ENCODE data around the gene SUCO. TPM values are rescaled to one million over a fixed set of nuclear protein-coding genes. Genes with fewer than 3 reads are reported as not detected.
A peak's percentile ranks its signal among the peaks of the same experiment; 100 is the strongest.

Gene SUCO, protein sequence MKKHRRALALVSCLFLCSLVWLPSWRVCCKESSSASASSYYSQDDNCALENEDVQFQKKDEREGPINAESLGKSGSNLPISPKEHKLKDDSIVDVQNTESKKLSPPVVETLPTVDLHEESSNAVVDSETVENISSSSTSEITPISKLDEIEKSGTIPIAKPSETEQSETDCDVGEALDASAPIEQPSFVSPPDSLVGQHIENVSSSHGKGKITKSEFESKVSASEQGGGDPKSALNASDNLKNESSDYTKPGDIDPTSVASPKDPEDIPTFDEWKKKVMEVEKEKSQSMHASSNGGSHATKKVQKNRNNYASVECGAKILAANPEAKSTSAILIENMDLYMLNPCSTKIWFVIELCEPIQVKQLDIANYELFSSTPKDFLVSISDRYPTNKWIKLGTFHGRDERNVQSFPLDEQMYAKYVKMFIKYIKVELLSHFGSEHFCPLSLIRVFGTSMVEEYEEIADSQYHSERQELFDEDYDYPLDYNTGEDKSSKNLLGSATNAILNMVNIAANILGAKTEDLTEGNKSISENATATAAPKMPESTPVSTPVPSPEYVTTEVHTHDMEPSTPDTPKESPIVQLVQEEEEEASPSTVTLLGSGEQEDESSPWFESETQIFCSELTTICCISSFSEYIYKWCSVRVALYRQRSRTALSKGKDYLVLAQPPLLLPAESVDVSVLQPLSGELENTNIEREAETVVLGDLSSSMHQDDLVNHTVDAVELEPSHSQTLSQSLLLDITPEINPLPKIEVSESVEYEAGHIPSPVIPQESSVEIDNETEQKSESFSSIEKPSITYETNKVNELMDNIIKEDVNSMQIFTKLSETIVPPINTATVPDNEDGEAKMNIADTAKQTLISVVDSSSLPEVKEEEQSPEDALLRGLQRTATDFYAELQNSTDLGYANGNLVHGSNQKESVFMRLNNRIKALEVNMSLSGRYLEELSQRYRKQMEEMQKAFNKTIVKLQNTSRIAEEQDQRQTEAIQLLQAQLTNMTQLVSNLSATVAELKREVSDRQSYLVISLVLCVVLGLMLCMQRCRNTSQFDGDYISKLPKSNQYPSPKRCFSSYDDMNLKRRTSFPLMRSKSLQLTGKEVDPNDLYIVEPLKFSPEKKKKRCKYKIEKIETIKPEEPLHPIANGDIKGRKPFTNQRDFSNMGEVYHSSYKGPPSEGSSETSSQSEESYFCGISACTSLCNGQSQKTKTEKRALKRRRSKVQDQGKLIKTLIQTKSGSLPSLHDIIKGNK (N-terminal part only)
- total RNA-seq = 10 to 100 TPM; 34.7 to 67.9 (median 37.7) TPM

DNA sequence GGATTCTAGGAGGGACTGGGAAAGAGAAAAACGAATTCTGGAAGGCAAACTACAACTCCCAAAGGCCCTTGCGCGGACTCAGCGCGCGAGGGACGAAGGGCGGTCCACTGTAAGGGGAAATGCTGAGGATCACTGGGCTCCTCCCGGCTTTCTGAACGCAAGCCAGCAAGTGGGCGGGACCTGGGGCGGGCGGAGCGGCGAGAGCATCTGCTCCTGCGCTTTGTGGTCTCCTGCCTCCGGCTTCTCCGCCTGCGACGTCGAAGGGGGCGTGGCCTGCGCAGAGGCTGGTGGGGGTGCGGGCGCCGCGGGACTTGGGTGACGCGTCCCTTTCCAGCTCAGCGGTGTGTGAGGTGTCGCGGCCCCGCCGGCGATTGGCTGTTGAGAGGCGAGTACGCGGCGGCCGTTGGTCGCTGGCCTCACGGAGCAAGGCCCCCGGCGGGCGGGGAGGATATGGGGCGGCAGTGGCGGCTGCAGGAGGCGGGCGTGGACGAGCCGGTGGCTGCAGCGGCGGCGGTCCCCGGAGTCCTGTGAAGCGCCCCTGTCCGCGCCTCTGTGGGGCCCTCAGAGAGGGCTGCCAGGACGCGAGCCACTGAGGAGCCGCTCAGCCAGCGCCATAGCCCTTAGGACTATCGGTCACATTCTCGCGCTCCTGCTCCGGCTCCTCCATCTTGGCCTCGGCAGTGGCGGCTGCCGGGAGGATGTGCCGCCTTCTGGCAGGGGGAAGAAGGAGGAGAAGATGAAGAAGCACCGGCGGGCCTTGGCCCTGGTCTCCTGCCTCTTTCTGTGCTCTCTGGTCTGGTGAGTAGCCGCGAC, at the start of gene SUCO:
Gene SUCO, plus strand, starts transcription at position 451 of the 813 bp plus-strand sequence. Its CDS starts 286 bp downstream, at position 737.
- H3K4me1 ChIP-seq = peaks cover 8 to 14% of the 10 kb centered on the region in 2 donors
- no peaks in the 10 kb centered on the region for H3K27me3 ChIP-seq
- H3K27ac ChIP-seq = peak within 1 kb of the TSS; percentile 96 to 98 (median 97)
- TF ChIP-seq, protein P1, sequence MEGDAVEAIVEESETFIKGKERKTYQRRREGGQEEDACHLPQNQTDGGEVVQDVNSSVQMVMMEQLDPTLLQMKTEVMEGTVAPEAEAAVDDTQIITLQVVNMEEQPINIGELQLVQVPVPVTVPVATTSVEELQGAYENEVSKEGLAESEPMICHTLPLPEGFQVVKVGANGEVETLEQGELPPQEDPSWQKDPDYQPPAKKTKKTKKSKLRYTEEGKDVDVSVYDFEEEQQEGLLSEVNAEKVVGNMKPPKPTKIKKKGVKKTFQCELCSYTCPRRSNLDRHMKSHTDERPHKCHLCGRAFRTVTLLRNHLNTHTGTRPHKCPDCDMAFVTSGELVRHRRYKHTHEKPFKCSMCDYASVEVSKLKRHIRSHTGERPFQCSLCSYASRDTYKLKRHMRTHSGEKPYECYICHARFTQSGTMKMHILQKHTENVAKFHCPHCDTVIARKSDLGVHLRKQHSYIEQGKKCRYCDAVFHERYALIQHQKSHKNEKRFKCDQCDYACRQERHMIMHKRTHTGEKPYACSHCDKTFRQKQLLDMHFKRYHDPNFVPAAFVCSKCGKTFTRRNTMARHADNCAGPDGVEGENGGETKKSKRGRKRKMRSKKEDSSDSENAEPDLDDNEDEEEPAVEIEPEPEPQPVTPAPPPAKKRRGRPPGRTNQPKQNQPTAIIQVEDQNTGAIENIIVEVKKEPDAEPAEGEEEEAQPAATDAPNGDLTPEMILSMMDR (IDR thresholded peaks at IDR 0.05) = peak in 2 of 6 experiments; percentile 10 to 11
- peak; percentile 63 to 98 for TF ChIP-seq POLR2A (IDR thresholded peaks at IDR 0.05)
- peak within 1 kb of the TSS; percentile 75 to 92 (median 79) for H3K4me3 ChIP-seq (replicated peaks in 1 of 3)
- DNase-seq = peak; percentile 99 to 100
- 0% methylated on average over 9 to 15 of the region's 74 CpGs for WGBS, 2 donors
- no peaks in the 10 kb centered on the region for H3K9me3 ChIP-seq
- no peaks in the 10 kb centered on the region for H3K36me3 ChIP-seq
- intact Hi-C loops (cut with DNase I) = no loop called here

DNA sequence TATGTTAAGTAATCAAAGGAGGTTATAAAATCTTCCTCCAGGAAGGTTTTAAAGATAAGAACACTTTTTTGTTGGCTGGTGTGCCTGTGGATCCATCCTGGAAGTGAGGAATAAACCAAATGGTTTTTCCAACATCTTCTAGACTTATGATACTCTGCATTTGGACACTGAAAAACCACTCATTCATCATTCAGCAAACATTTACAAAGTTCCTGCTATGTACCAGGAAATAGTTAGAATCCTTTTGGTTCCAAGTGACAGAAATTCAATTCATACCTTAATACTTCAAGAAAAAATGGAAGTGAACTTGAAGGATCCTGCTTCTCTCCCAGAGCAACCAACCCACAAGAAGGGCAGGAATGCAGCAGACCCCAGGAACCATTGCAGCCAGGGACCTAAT, 49.5 kb upstream of the SUCO start:
- Histone ChIP-seq H3K27me3 (no peaks in the 10 kb centered on the region), H3K27ac (no peak overlapping the region), H3K4me3 (replicated peaks in 1 of 3) (no peak overlapping the region), H3K9me3 (no peaks in the 10 kb centered on the region), H3K4me1 (no peaks in the 10 kb centered on the region), H3K36me3 (no peaks in the 10 kb centered on the region)
- TF ChIP-seq POLR2A (IDR thresholded peaks at IDR 0.05) = no peak
- TF ChIP-seq, protein P1 (IDR thresholded peaks at IDR 0.05) = no peak
- no peak for DNase-seq
- intact Hi-C loops (cut with DNase I) = no loop called here

DNA sequence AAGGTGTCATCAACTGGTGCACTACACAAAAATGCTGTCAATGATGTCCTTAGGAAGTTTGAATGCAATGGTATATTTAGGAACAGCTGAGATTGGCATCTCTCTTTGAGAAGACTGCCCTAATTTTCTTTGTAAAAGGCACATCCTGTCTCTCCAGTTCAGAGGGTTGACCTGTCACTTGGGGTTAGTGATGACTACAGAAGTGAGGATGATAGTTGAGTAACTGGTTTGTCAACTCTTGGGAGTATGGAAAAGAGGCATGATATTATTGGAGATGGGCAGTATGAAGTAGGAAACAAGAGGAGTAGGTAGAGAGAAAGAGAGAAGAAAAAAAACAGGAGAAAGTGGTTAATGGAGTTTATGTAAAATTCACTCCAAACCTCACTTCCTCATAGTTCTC, 48.7 kb upstream of the SUCO start:
- Histone ChIP-seq H3K4me1 (no peaks in the 10 kb centered on the region), H3K36me3 (no peaks in the 10 kb centered on the region), H3K27me3 (no peaks in the 10 kb centered on the region), H3K4me3 (replicated peaks in 1 of 3) (no peak overlapping the region), H3K9me3 (no peaks in the 10 kb centered on the region), H3K27ac (no peak overlapping the region)
- no peak for DNase-seq
- TF ChIP-seq POLR2A (IDR thresholded peaks at IDR 0.05) = no peak
- TF ChIP-seq, protein P1 (IDR thresholded peaks at IDR 0.05) = no peak
- intact Hi-C loops (cut with DNase I) = no loop called here

DNA sequence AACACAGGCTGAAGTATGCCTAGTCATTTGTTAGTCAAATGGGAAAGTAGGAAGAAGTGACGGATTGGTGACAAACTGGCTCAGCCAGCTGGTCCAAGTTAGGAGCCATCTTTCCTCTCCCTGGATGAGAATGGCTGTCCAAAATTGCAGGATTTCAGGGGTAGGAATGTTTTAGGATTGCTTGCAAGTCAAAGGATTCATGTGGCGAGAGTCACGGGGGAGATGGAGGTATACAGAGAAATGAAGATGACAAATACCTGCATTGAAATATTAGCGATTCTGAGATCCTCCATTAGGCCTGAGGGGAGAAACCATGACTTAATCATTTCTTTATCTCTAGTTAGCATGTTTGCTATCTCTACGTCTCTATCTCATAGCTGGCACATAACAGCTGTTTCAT, 47.3 kb upstream of the SUCO start:
- Histone ChIP-seq H3K27me3 (no peaks in the 10 kb centered on the region), H3K9me3 (no peaks in the 10 kb centered on the region), H3K4me1 (no peaks in the 10 kb centered on the region), H3K27ac (no peak overlapping the region), H3K36me3 (no peaks in the 10 kb centered on the region), H3K4me3 (replicated peaks in 1 of 3) (no peak overlapping the region)
- intact Hi-C loops (cut with DNase I) = no loop called here
- WGBS, 2 donors = 74 to 86% methylated on average over 5 of the region's 5 CpGs
- no peak for DNase-seq
- TF ChIP-seq, protein P1 (IDR thresholded peaks at IDR 0.05) = no peak
- TF ChIP-seq POLR2A (IDR thresholded peaks at IDR 0.05) = no peak

All from thyroid gland (tissue), 4 donors.